ENCODE measurements around the gene TMEM178B.

GRCh38 chr7:141193066-141193465 lies 119.2 kb downstream of the TMEM178B start:
- TF ChIP-seq YY1 (IDR thresholded peaks at IDR 0.05; ENCODE audit: insufficient read depth, insufficient read length) (no peak), ZNF274 (IDR thresholded peaks at IDR 0.05; ENCODE audit: low read depth, low read length) (no peak)

Data from NT2/D1 (cell line).